Testis (tissue), 3 donors: ENCODE measurements around the gene STEAP3. TPM values are rescaled to one million over a fixed set of nuclear protein-coding genes. Genes with fewer than 3 reads are reported as not detected.
A peak's percentile ranks its signal among the peaks of the same experiment; 100 is the strongest.

Source experiments
- DNase-seq: peaks from one replicate; pipeline ENCODE4 v3.0.0-alpha.2; 2019
- H3K27ac ChIP-seq, 2 donors: fragments of 200-600 bp; sonication (generic); one replicate each; pipeline ENCODE4 v1.5.1; 2019
- H3K27me3 ChIP-seq: fragments of 200-600 bp; sonication (generic); one replicate; pipeline ENCODE4 v1.5.1; 2019
- H3K36me3 ChIP-seq: fragments of 200-600 bp; sonication (generic); one replicate; pipeline ENCODE4 v1.5.1; 2017; ENCODE audit warnings: low read depth; ENCODE audit errors: missing control alignments
- H3K4me1 ChIP-seq: fragments of 200-600 bp; sonication (generic); one replicate; pipeline ENCODE4 v1.5.1; 2019
- H3K4me3 ChIP-seq, 2 donors: fragments of 200-600 bp; sonication (generic); one replicate each; pipeline ENCODE4 v1.5.1; 2017 to 2019
- H3K9me3 ChIP-seq: fragments of 200-600 bp; sonication (generic); one replicate; pipeline ENCODE4 v1.5.1; 2017
- CTCF ChIP-seq, 3 experiments: fragments of 450-650 bp in 2 of 3; fragments of 200-600 bp in 1 of 3; sonication (generic) in 1 of 3; IDR thresholded peaks; one replicate each; pipeline ENCODE4 v1.5.1; 2016 to 2019; ENCODE audit warnings: antibody characterized with exemption in 3 of 3, mild to moderate bottlenecking in 2 of 3, moderate library complexity in 1 of 3
- POLR2A ChIP-seq: fragments of 450-650 bp; IDR thresholded peaks from one replicate; pipeline ENCODE4 v1.6.1; 2017; ENCODE audit warnings: antibody characterized with exemption, mild to moderate bottlenecking, moderate library complexity
- WGBS, 2 donors: methylation state at CpG; one replicate each; pipeline ENCODE4 v1.1.5; 2018; 5-methylcytosine and 5-hydroxymethylcytosine counted together
- intact Hi-C: fragments of 100-400 bp; cut with DNase I; formaldehyde crosslinking; loops from one replicate; pipeline ENCODE4 v1.15.1; 2023; ENCODE audit warnings: low total_unique reads
- polyA plus RNA-seq: library from polyadenylated mRNA; stranded (reverse); fragments of 350-450 nt; fragmentation: Illumina TruSeq; extraction: RNeasy Lipid Tissue Mini Kit (QIAGEN cat#74804); gene quantifications from one replicate; pipeline ENCODE4 v1.2.3, GENCODE V29; 2014; ENCODE audit warnings: low read depth, low replicate concordance; ENCODE audit not compliant: insufficient read depth
- total RNA-seq, 2 donors: library from RNA; depleted of rRNA; stranded (reverse); fragments of >200 nt; gene quantifications; one replicate each; pipeline ENCODE4 v1.2.3, GENCODE V29; 2016

The STEAP3 gene
- total and polyA plus RNA-seq, 3 donors from 2014 or later, result 5.1 to 11.9 (median 5.6) TPM

GRCh38 chr2:119216994-119217393 lies 6.6 kb upstream of the STEAP3 start:
- Histone ChIP-seq H3K9me3 (no peaks in the 10 kb centered on the region), H3K4me3 (no peak overlapping the region), H3K4me1 (no peaks in the 10 kb centered on the region), H3K36me3 (no peaks in the 10 kb centered on the region), H3K27ac (no peak overlapping the region), H3K27me3 (no peaks in the 10 kb centered on the region)
- intact Hi-C loops, result no loop called here
- WGBS, 2 donors, result 79 to 89% methylated on average over 5 of the region's 5 CpGs
- TF ChIP-seq CTCF (IDR thresholded peaks at IDR 0.05) (no peak), POLR2A (no peak)
- no peak for DNase-seq

GRCh38 chr2:119218478-119219064 lies 5.1 kb upstream of the STEAP3 start:
- no peak overlapping the region for H3K27ac ChIP-seq
- H3K4me3 ChIP-seq, result no peak overlapping the region
- TF ChIP-seq CTCF (IDR thresholded peaks at IDR 0.05), result no peak
- no peak for TF ChIP-seq POLR2A
- no peaks in the 10 kb centered on the region for H3K36me3 ChIP-seq
- DNase-seq, result peak; percentile 66
- 47 to 57% methylated on average over 6 of the region's 6 CpGs for WGBS, 2 donors
- intact Hi-C loops, result no loop called here
- H3K4me1 ChIP-seq, result peaks cover 4% of the 10 kb centered on the region
- no peaks in the 10 kb centered on the region for H3K27me3 ChIP-seq
- H3K9me3 ChIP-seq, result no peaks in the 10 kb centered on the region

- H3K27ac ChIP-seq, result no peak overlapping the region
- TF ChIP-seq CTCF (IDR thresholded peaks at IDR 0.05), result no peak
- TF ChIP-seq POLR2A, result no peak
- no peaks in the 10 kb centered on the region for H3K9me3 ChIP-seq
- DNase-seq, result no peak
- peaks cover 11% of the 10 kb centered on the region for H3K4me1 ChIP-seq
- 37 to 72% methylated on average over 6 of the region's 6 CpGs for WGBS, 2 donors
- H3K4me3 ChIP-seq, result no peak overlapping the region
- no peaks in the 10 kb centered on the region for H3K27me3 ChIP-seq
- intact Hi-C loops, result no loop called here
- no peaks in the 10 kb centered on the region for H3K36me3 ChIP-seq
Observed at GRCh38 chr2:119219873-119220272, 3.8 kb upstream of the STEAP3 start.

GRCh38 chr2:119220720-119221301 lies 2.8 kb upstream of the STEAP3 start:
- H3K27me3 ChIP-seq, result no peaks in the 10 kb centered on the region
- no peak overlapping the region for H3K27ac ChIP-seq
- no peaks in the 10 kb centered on the region for H3K9me3 ChIP-seq
- no peaks in the 10 kb centered on the region for H3K36me3 ChIP-seq
- peaks cover 11% of the 10 kb centered on the region for H3K4me1 ChIP-seq
- intact Hi-C loops, result no loop called here
- no peak for DNase-seq
- 79 to 91% methylated on average over 2 of the region's 2 CpGs for WGBS, 2 donors
- no peak for TF ChIP-seq CTCF (IDR thresholded peaks at IDR 0.05)
- no peak for TF ChIP-seq POLR2A
- H3K4me3 ChIP-seq, result no peak overlapping the region

- no peak for DNase-seq
- TF ChIP-seq CTCF (IDR thresholded peaks at IDR 0.05) (no peak), POLR2A (no peak)
- Histone ChIP-seq H3K9me3 (no peaks in the 10 kb centered on the region), H3K36me3 (no peaks in the 10 kb centered on the region), H3K27ac (no peak overlapping the region), H3K4me1 (peaks cover 11% of the 10 kb centered on the region), H3K27me3 (no peaks in the 10 kb centered on the region), H3K4me3 (no peak overlapping the region)
- WGBS, 2 donors, result 61 to 62% methylated on average over 5 of the region's 5 CpGs
- intact Hi-C loops, result no loop called here
Observed at GRCh38 chr2:119221609-119222008, 2.0 kb upstream of the STEAP3 start.
